PC-3 (cell line): Measurements from ENCODE around the gene WIZ. TPM values are rescaled to one million over a fixed set of nuclear protein-coding genes. Genes with fewer than 3 reads are reported as not detected.

Source experiments
- ATAC-seq: fragments of 200-7000 bp; cut with Tn5 transposase; 2 replicates; pipeline ENCODE4 v1.9.1; 2020; ENCODE audit warnings: mild to moderate bottlenecking, moderate library complexity
- BruUV-seq: library from RNA; stranded (reverse); fragments of 400-500 nt; replicated peaks from 2 replicates; lab custom pipeline; 2021; lab: Mats Ljungman, UMichigan
- CTCF ChIA-PET: fragments of 300-600 bp; sonication (Branson Sonifier 250); formaldehyde crosslinking; loops from one replicate; lab custom pipeline; 2022; ENCODE audit warnings: antibody characterized with exemption; lab: Charles Lee
- POLR2A ChIA-PET: fragments of 300-600 bp; sonication (Branson Sonifier 250); formaldehyde crosslinking; loops from one replicate; lab custom pipeline; 2022; ENCODE audit warnings: antibody characterized with exemption; ENCODE audit not compliant: unreplicated experiment; lab: Charles Lee
- DNase-seq: peaks from one replicate; pipeline ENCODE4 v3.0.0-alpha.2; 2015
- H2AFZ ChIP-seq: fragments of 300-600 bp; sonication (generic); 2 replicates; pipeline ENCODE4 v1.6.0; 2016; ENCODE audit warnings: antibody characterized with exemption, low read length
- H3F3A ChIP-seq: fragments of 300-600 bp; sonication (generic); one replicate; pipeline ENCODE4 v1.6.0; 2017; ENCODE audit warnings: antibody characterized with exemption, low read length, control low read depth, mild to moderate bottlenecking; ENCODE audit not compliant: unreplicated experiment
- H3K27ac ChIP-seq: fragments of 300-600 bp; sonication (generic); 2 replicates; pipeline ENCODE4 v1.5.1; 2016; ENCODE audit warnings: mild to moderate bottlenecking, low read length
- H3K27me3 ChIP-seq: fragments of 300-600 bp; sonication (generic); 2 replicates; pipeline ENCODE4 v1.6.1; 2016; ENCODE audit warnings: low read length, mixed read lengths
- H3K36me3 ChIP-seq: fragments of 300-600 bp; sonication (generic); 2 replicates; pipeline ENCODE4 v1.6.1; 2016; ENCODE audit warnings: low read depth, mixed run types, low read length, mixed read lengths
- H3K4me1 ChIP-seq: fragments of 300-600 bp; sonication (generic); 2 replicates; pipeline ENCODE4 v1.5.1; 2016; ENCODE audit warnings: low read length; ENCODE audit not compliant: insufficient read depth
- H3K4me2 ChIP-seq: fragments of 300-600 bp; sonication (generic); 2 replicates; pipeline ENCODE4 v1.6.0; 2016; ENCODE audit warnings: low read length
- H3K4me3 ChIP-seq: fragments of 300-600 bp; sonication (generic); 2 replicates; pipeline ENCODE4 v1.5.1; 2016; ENCODE audit warnings: mild to moderate bottlenecking, low read length, mixed read lengths
- H3K79me2 ChIP-seq: fragments of 300-600 bp; sonication (generic); 2 replicates; pipeline ENCODE4 v1.6.1; 2017; ENCODE audit warnings: low read length, mixed read lengths
- H3K9ac ChIP-seq: fragments of 300-600 bp; sonication (generic); 2 replicates; pipeline ENCODE4 v1.6.0; 2016; ENCODE audit warnings: mild to moderate bottlenecking, low read length
- H3K9me2 ChIP-seq: fragments of 300-600 bp; sonication (generic); replicated peaks from 2 replicates; pipeline ENCODE4 v1.6.1; 2016; ENCODE audit warnings: mixed run types, low read length, mixed read lengths
- H3K9me3 ChIP-seq: fragments of 300-600 bp; sonication (generic); 2 replicates; pipeline ENCODE4 v1.6.1; 2016; ENCODE audit warnings: low read length, mixed read lengths
- H4K20me1 ChIP-seq: fragments of 300-600 bp; sonication (generic); 2 replicates; pipeline ENCODE4 v1.6.1; 2016; ENCODE audit warnings: low read length, mixed read lengths
- CTCF ChIP-seq: fragments of 300-600 bp; sonication (generic); conservative IDR thresholded peaks from 2 replicates; pipeline ENCODE4 v1.5.1; 2017; ENCODE audit warnings: antibody characterized with exemption, low read depth, mild to moderate bottlenecking, low read length
- EZH2 ChIP-seq: fragments of 300-600 bp; sonication (generic); IDR thresholded peaks from one replicate; pipeline ENCODE4 v1.6.1; 2017; ENCODE audit warnings: antibody characterized with exemption, mild to moderate bottlenecking, low read length; ENCODE audit not compliant: unreplicated experiment
- EZH2phosphoT487 ChIP-seq: fragments of 300-600 bp; sonication (generic); IDR thresholded peaks from 2 replicates; pipeline ENCODE4 v1.6.1; 2018; ENCODE audit warnings: mild to moderate bottlenecking, antibody characterized with exemption, low read length, borderline replicate concordance
- intact Hi-C: fragments of 100-400 bp; cut with micrococcal nuclease; formaldehyde crosslinking; loops from 2 replicates; pipeline ENCODE4 v1.9.0; 2023
- total RNA-seq: library from RNA; depleted of rRNA; stranded (reverse); fragments of >200 nt; gene quantifications from 2 replicates; pipeline ENCODE4 v1.2.3, GENCODE V29; 2014

The WIZ gene
- total RNA-seq, 1 experiment from 2014 or later, result 35.1 TPM

GRCh38 chr19:15393963-15394362 lies 55.8 kb downstream of the WIZ start:
- ATAC-seq (no peak), DNase-seq (no peak)
- Histone ChIP-seq H3K4me2 (no peak overlapping the region), H3K9me2 (no peaks in the 10 kb centered on the region), H3K79me2 (peaks cover 16% of the 10 kb centered on the region), H3K4me1 (no peaks in the 10 kb centered on the region), H3K9me3 (no peaks in the 10 kb centered on the region), H3K4me3 (no peak overlapping the region), H3K27me3 (no peaks in the 10 kb centered on the region), H3F3A (no peaks in the 10 kb centered on the region), H3K27ac (no peak overlapping the region), H3K9ac (no peak overlapping the region), H3K36me3 (peaks cover 46% of the 10 kb centered on the region), H4K20me1 (no peaks in the 10 kb centered on the region), H2AFZ (no peak overlapping the region)
- no peak for TF ChIP-seq EZH2
- TF ChIP-seq EZH2phosphoT487, result no peak
- TF ChIP-seq CTCF, result no peak
- intact Hi-C loops, result no loop called here
- ChIA-PET POLR2A (no interaction called here), CTCF (no interaction called here)
- no TSS peak for BruUV-seq

GRCh38 chr19:15390814-15391213 lies 58.9 kb downstream of the WIZ start:
- Histone ChIP-seq H2AFZ (no peak overlapping the region), H3K4me3 (no peak overlapping the region), H3K9me3 (no peaks in the 10 kb centered on the region), H3K4me2 (no peak overlapping the region), H4K20me1 (no peaks in the 10 kb centered on the region), H3K9ac (no peak overlapping the region), H3K27ac (no peak overlapping the region), H3K4me1 (no peaks in the 10 kb centered on the region), H3K36me3 (peaks cover 23% of the 10 kb centered on the region), H3K9me2 (no peaks in the 10 kb centered on the region), H3K27me3 (no peaks in the 10 kb centered on the region), H3K79me2 (peaks cover 24% of the 10 kb centered on the region), H3F3A (no peaks in the 10 kb centered on the region)
- no TSS peak for BruUV-seq
- no peak for ATAC-seq
- CTCF ChIA-PET, result no interaction called here
- intact Hi-C loops, result no loop called here
- POLR2A ChIA-PET, result no interaction called here
- no peak for DNase-seq
- no peak for TF ChIP-seq EZH2
- TF ChIP-seq EZH2phosphoT487, result no peak
- TF ChIP-seq CTCF, result no peak

- DNase-seq, result no peak
- no peak overlapping the region for H3K27ac ChIP-seq
- no peak overlapping the region for H3K4me3 ChIP-seq
- no peaks in the 10 kb centered on the region for H3K27me3 ChIP-seq
- peaks cover 16% of the 10 kb centered on the region for H3K4me1 ChIP-seq
- BruUV-seq, result no TSS peak
- no peaks in the 10 kb centered on the region for H3K9me2 ChIP-seq
- no peak overlapping the region for H3K4me2 ChIP-seq
- peaks cover 30% of the 10 kb centered on the region for H3K79me2 ChIP-seq
- peaks cover 12% of the 10 kb centered on the region for H4K20me1 ChIP-seq
- intact Hi-C loops, result no loop called here
- H3K9me3 ChIP-seq, result no peaks in the 10 kb centered on the region
- TF ChIP-seq EZH2phosphoT487 (no peak), EZH2 (no peak), CTCF (no peak)
- H2AFZ ChIP-seq, result no peak overlapping the region
- H3K9ac ChIP-seq, result no peak overlapping the region
- H3K36me3 ChIP-seq, result peaks cover 11% of the 10 kb centered on the region; the same call in 1 of the 2 replicates
- peaks cover 10% of the 10 kb centered on the region for H3F3A ChIP-seq
- ChIA-PET POLR2A (no interaction called here), CTCF (no interaction called here)
- ATAC-seq, result no peak
Measured at GRCh38 chr19:15381864-15382263, 67.9 kb downstream of the WIZ start.
